MM.1S (cell line): ENCODE data around the gene CRTC2.

Experiments
- DNase-seq: peaks from one replicate; pipeline ENCODE4 v3.0.0-alpha.2; 2015
- H2AFZ ChIP-seq: fragments of 300-600 bp; sonication (generic); 2 replicates; pipeline ENCODE4 v1.6.0; 2016; ENCODE audit warnings: antibody characterized with exemption, low read length
- H3F3A ChIP-seq: fragments of 300-600 bp; sonication (generic); 2 replicates; pipeline ENCODE4 v1.6.1; 2016; ENCODE audit warnings: mild to moderate bottlenecking, antibody characterized with exemption, low read length, moderate library complexity, mixed read lengths; ENCODE audit not compliant: insufficient read depth
- H3K27ac ChIP-seq: fragments of 300-600 bp; sonication (generic); 2 replicates; pipeline ENCODE4 v1.5.1; 2016; ENCODE audit warnings: mild to moderate bottlenecking, low read length
- H3K27me3 ChIP-seq: fragments of 300-600 bp; sonication (generic); replicated peaks from 2 replicates; pipeline ENCODE4 v1.6.0; 2016; ENCODE audit warnings: low read length; ENCODE audit not compliant: insufficient read depth
- H3K36me3 ChIP-seq: fragments of 300-600 bp; sonication (generic); replicated peaks from 2 replicates; pipeline ENCODE4 v1.6.1; 2016; ENCODE audit warnings: mild to moderate bottlenecking, low read length, mixed read lengths; ENCODE audit not compliant: insufficient read depth
- H3K4me1 ChIP-seq: fragments of 300-600 bp; sonication (generic); 2 replicates; pipeline ENCODE4 v1.6.1; 2016; ENCODE audit warnings: low read length, mixed read lengths
- H3K4me2 ChIP-seq: fragments of 300-600 bp; sonication (generic); 2 replicates; pipeline ENCODE4 v1.6.0; 2016; ENCODE audit warnings: low read depth, low read length
- H3K4me3 ChIP-seq: fragments of 300-600 bp; sonication (generic); 2 replicates; pipeline ENCODE4 v1.5.1; 2016; ENCODE audit warnings: low read length, mixed read lengths
- H3K79me2 ChIP-seq: fragments of 300-600 bp; sonication (generic); 2 replicates; pipeline ENCODE4 v1.6.1; 2016; ENCODE audit warnings: mixed run types, low read length, mixed read lengths
- H3K9ac ChIP-seq: fragments of 300-600 bp; sonication (generic); 2 replicates; pipeline ENCODE4 v1.6.1; 2016; ENCODE audit warnings: low read length, mixed read lengths
- H3K9me2 ChIP-seq: fragments of 300-600 bp; sonication (generic); replicated peaks from 2 replicates; pipeline ENCODE4 v1.6.1; 2016; ENCODE audit warnings: mild to moderate bottlenecking, low read length, mixed read lengths; ENCODE audit not compliant: insufficient read depth
- H3K9me3 ChIP-seq: fragments of 300-600 bp; sonication (generic); replicated peaks from 2 replicates; pipeline ENCODE4 v1.6.1; 2016; ENCODE audit warnings: mild to moderate bottlenecking, low read length, mixed read lengths; ENCODE audit not compliant: insufficient read depth
- H4K20me1 ChIP-seq: fragments of 300-600 bp; sonication (generic); 2 replicates; pipeline ENCODE4 v1.6.1; 2016; ENCODE audit warnings: mild to moderate bottlenecking, low read length, moderate library complexity, mixed read lengths; ENCODE audit not compliant: insufficient read depth
- CTCF ChIP-seq: fragments of 300-600 bp; sonication (generic); IDR thresholded peaks from 2 replicates; pipeline ENCODE4 v1.5.1; 2016; ENCODE audit warnings: antibody characterized with exemption, low read length, mixed read lengths
- EZH2 ChIP-seq: fragments of 300-600 bp; sonication (generic); optimal IDR thresholded peaks from 2 replicates; pipeline ENCODE3; 2017; ENCODE audit warnings: low read depth, mild to moderate bottlenecking, antibody characterized with exemption, low read length, mixed read lengths
- EZH2phosphoT487 ChIP-seq: fragments of 300-600 bp; sonication (generic); IDR thresholded peaks from 2 replicates; pipeline ENCODE4 v1.6.1; 2018; ENCODE audit warnings: antibody characterized with exemption, low read length

Gene CRTC2

GRCh38 chr1:153978274-153978909 lies 20.0 kb upstream of the CRTC2 start:
- Histone ChIP-seq H3K36me3 (peaks cover 12% of the 10 kb centered on the region), H2AFZ (peak overlapping the region; percentile 96)

DNA sequence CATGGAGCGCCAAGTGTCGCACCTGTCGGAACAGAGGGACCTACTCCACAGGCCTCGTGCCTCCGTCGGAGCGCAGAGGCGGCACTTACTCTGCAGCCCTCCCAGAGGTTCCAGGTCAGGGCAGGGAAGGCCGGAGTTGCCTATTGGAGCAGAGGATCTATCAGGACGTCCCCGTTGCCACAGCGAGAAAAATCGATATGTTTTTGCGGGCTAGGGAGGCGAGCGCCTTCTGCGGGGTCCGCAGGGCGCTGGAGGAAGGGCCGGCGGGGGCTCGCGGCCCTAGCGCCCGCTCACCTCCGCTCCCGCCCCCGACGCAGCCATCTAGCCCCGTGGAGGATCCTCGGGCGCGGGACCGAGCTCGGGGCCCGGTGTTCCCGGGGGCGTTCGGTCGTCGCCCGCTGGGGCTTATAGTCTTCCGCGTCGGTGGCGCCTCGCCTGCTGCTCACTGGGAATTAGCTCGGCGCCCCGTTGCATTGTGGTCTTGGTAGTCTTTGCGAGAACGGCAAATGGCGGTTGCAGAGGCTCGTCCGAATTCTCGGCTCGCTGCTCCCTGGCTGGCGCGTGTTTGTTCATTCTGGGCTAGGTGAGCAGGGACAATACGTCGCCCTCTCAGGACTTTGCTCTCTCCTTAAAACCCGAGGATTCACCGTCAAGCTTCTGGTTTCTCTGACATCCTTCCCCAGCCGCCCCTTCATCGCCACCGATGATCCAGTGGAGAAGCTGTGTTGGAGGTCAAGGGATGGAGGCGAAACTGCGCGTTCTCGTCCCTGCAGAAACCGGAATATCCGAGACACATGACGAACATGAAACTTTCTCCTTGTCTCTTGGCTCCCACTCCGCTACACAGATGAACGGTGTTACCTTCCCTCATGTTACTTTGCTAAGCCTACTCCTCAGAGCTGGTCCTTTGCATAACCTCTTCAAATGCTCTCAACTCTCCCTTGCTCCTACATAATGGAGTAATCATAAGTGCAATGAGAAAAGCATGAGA lies 19.1 kb upstream of the CRTC2 start, which contains the start of gene JTB:
TSS of gene JTB (minus strand) at position 425 of the 991 bp plus-strand sequence. CDS start at position 3, 422 bp downstream.
- Histone ChIP-seq H3K4me3 (peak within 1 kb of the TSS; percentile 82), H3K9me2 (no peaks in the 10 kb centered on the region), H3K79me2 (peaks cover 23% of the 10 kb centered on the region), H3F3A (peaks cover 6% of the 10 kb centered on the region), H3K36me3 (peaks cover 12% of the 10 kb centered on the region), H3K27ac (peak within 1 kb of the TSS; percentile 31; the same call in 1 of the 2 replicates), H3K9me3 (no peaks in the 10 kb centered on the region), H3K27me3 (no peaks in the 10 kb centered on the region), H3K4me1 (peaks cover 15% of the 10 kb centered on the region), H3K9ac (peak within 1 kb of the TSS; percentile 81), H4K20me1 (no peaks in the 10 kb centered on the region), H2AFZ (peak within 1 kb of the TSS; percentile 96), H3K4me2 (peak within 1 kb of the TSS; percentile 75)
- TF ChIP-seq CTCF, result 0 out of 2 replicates have a peak, but pooled peaks have one; percentile 7
- no peak for TF ChIP-seq EZH2
- TF ChIP-seq EZH2phosphoT487, result no peak
- peak; percentile 94 for DNase-seq

More at GRCh38 chr1:153978274-153978909, 20.0 kb upstream of the CRTC2 start:
- no peaks in the 10 kb centered on the region for H3K27me3 ChIP-seq
- no peaks in the 10 kb centered on the region for H3K9me3 ChIP-seq
- H3K4me2 ChIP-seq, result peak overlapping the region; percentile 75
- no peak overlapping the region for H3K27ac ChIP-seq
- peaks cover 23% of the 10 kb centered on the region for H3K79me2 ChIP-seq
- H3K4me3 ChIP-seq, result peak overlapping the region; percentile 82
- DNase-seq, result no peak
- peaks cover 15% of the 10 kb centered on the region for H3K4me1 ChIP-seq
- H4K20me1 ChIP-seq, result no peaks in the 10 kb centered on the region
- no peaks in the 10 kb centered on the region for H3K9me2 ChIP-seq
- TF ChIP-seq CTCF (no peak), EZH2 (no peak), EZH2phosphoT487 (no peak)
- H3F3A ChIP-seq, result no peaks in the 10 kb centered on the region
- no peak overlapping the region for H3K9ac ChIP-seq

- Histone ChIP-seq H3K9me2 (no peaks in the 10 kb centered on the region), H3K27ac (peak overlapping the region; percentile 31; the same call in 1 of the 2 replicates), H3K36me3 (peaks cover 12% of the 10 kb centered on the region), H3K4me1 (peaks cover 21% of the 10 kb centered on the region), H3K4me3 (peak overlapping the region; percentile 82), H3K9ac (peak overlapping the region; percentile 81), H3K4me2 (peak overlapping the region; percentile 75), H3K9me3 (no peaks in the 10 kb centered on the region), H3K27me3 (no peaks in the 10 kb centered on the region), H2AFZ (peak overlapping the region; percentile 96), H3K79me2 (peaks cover 23% of the 10 kb centered on the region), H4K20me1 (no peaks in the 10 kb centered on the region), H3F3A (peaks cover 11% of the 10 kb centered on the region)
- TF ChIP-seq EZH2, result no peak
- TF ChIP-seq CTCF, result no peak
- no peak for TF ChIP-seq EZH2phosphoT487
- no peak for DNase-seq
Measured at GRCh38 chr1:153976819-153977249, 18.4 kb upstream of the CRTC2 start.
